ENCODE data around the gene HRH3. TPM values are rescaled to one million over a fixed set of nuclear protein-coding genes. Genes with fewer than 3 reads are reported as not detected.
A peak's percentile ranks its signal among the peaks of the same experiment; 100 is the strongest.

Gene HRH3
- total RNA-seq, 1 experiment from 2014 or later: 1.8 TPM

GRCh38 chr20:62268228-62268900, 48.3 kb upstream of the HRH3 start:
- Histone ChIP-seq H2AK5ac (ENCODE audit: insufficient read length, low read length) (no peak overlapping the region), H3K79me1 (ENCODE audit: insufficient read depth, low read depth, low read length, poor library complexity, severe bottlenecking) (no peaks in the 10 kb centered on the region), H3K79me2 (ENCODE audit: insufficient read depth, low read length) (no peaks in the 10 kb centered on the region), H3K23ac (ENCODE audit: insufficient read length, low read depth, low read length) (no peak overlapping the region), H3K9ac (ENCODE audit: extremely low read depth, insufficient read length, low read length) (no peak overlapping the region), H3K56ac (ENCODE audit: insufficient read length, low read depth, low read length) (no peak overlapping the region), H4K8ac (replicated peaks; ENCODE audit: insufficient read length, low read depth, low read length) (no peak overlapping the region), H3K4me2 (ENCODE audit: insufficient read depth, insufficient read length, low read length) (no peak overlapping the region), H3K14ac (ENCODE audit: insufficient read depth, low read length) (no peak overlapping the region), H4K5ac (ENCODE audit: insufficient read length, low read depth, low read length) (no peak overlapping the region), H3K18ac (ENCODE audit: insufficient read length, low read depth, low read length) (no peak overlapping the region), H4K91ac (ENCODE audit: insufficient read length, low read depth, low read length) (no peak overlapping the region), H3K4ac (ENCODE audit: low read depth, low read length) (no peak overlapping the region), H2BK12ac (ENCODE audit: insufficient read length, low read depth, low read length) (no peak overlapping the region), H2BK5ac (ENCODE audit: insufficient read length, low read length) (no peak overlapping the region), H3K27ac (ENCODE audit: insufficient read length, low read depth, low read length) (no peak overlapping the region), H3K9me3 (ENCODE audit: control insufficient read depth, low read depth, low read length) (no peaks in the 10 kb centered on the region), H2BK120ac (ENCODE audit: low read depth, low read length, poor library complexity, severe bottlenecking) (no peak overlapping the region), H3K4me1 (ENCODE audit: insufficient read depth, low read length) (no peaks in the 10 kb centered on the region), H4K20me1 (ENCODE audit: control insufficient read depth, insufficient read depth, insufficient read length) (peaks cover 5% of the 10 kb centered on the region), H3K23me2 (ENCODE audit: insufficient read length, low read depth, low read length, poor library complexity, severe bottlenecking) (no peaks in the 10 kb centered on the region), H2BK20ac (ENCODE audit: low read depth, low read length, poor library complexity, severe bottlenecking) (no peak overlapping the region), H2AFZ (ENCODE audit: low read length) (no peak overlapping the region), H3K27me3 (ENCODE audit: insufficient read depth, low read length) (no peaks in the 10 kb centered on the region), H3T11ph (ENCODE audit: low read length) (no peak overlapping the region), H2BK15ac (ENCODE audit: low read depth, low read length) (no peak overlapping the region)
- Mint-ChIP-seq H3K4me1 (no peaks in the 10 kb centered on the region), H3K27me3 (ENCODE audit: low read depth) (no peaks in the 10 kb centered on the region; the same call in 1 of the 2 replicates), H3K9me3 (peaks cover 6 to 9% of the 10 kb centered on the region in 2 experiments; a peak in 4 of 5 replicates), H3K4me3 (no peak overlapping the region), H3K36me3 (ENCODE audit: insufficient read depth in 1 of 3, low read depth in 3 of 3) (peaks cover 37 to 52% (median 51%) of the 10 kb centered on the region in 3 experiments), H3K27ac (peak overlapping the region in 1 of 3 experiments; percentile 3; a peak in 1 of 7 replicates)
- TF ChIP-seq, protein P1, sequence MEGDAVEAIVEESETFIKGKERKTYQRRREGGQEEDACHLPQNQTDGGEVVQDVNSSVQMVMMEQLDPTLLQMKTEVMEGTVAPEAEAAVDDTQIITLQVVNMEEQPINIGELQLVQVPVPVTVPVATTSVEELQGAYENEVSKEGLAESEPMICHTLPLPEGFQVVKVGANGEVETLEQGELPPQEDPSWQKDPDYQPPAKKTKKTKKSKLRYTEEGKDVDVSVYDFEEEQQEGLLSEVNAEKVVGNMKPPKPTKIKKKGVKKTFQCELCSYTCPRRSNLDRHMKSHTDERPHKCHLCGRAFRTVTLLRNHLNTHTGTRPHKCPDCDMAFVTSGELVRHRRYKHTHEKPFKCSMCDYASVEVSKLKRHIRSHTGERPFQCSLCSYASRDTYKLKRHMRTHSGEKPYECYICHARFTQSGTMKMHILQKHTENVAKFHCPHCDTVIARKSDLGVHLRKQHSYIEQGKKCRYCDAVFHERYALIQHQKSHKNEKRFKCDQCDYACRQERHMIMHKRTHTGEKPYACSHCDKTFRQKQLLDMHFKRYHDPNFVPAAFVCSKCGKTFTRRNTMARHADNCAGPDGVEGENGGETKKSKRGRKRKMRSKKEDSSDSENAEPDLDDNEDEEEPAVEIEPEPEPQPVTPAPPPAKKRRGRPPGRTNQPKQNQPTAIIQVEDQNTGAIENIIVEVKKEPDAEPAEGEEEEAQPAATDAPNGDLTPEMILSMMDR (conservative IDR thresholded peaks at IDR 0.05): no peak
- WGBS (ENCODE audit: extremely low coverage, insufficient read length, low lambda C conversion rate): no CpG with 5 or more reads among the region's 7 CpGs
- DNase-seq: no peak
